Measurements from ENCODE around the gene NMRK1.

The NMRK1 gene

DNA sequence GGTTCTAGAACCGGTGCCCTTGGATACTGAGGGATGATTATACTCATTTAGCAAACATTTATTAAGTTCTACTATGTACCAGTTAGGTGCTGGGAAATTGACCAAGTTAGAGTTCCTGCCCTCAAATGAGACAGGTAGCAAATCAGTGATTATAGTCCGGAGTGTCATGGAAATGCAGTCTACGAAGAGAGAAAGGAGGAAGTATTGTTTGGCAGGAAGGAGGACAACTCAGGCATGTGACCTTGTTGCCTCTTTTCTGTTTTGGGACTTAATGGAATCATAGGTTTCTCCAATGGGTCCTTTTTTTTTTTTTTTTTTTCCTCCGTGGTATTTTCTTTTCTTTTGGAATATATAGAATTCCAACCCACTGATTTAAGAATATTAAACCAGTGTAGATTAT lies 28.4 kb upstream of the NMRK1 start:
- no peaks in the 10 kb centered on the region for H3K9me3 Mint-ChIP-seq
- no peak overlapping the region for H3K4me3 Mint-ChIP-seq
- H3K36me3 Mint-ChIP-seq (ENCODE audit: insufficient read depth): peaks cover 8% of the 10 kb centered on the region
- ATAC-seq (replicated peaks; ENCODE audit: extremely low read depth, poor library complexity, severe bottlenecking): no peak
- peaks cover 54% of the 10 kb centered on the region for H3K4me1 Mint-ChIP-seq
- DNase-seq (ENCODE audit: low spot score in 2 of 2): no peak
- H3K27ac Mint-ChIP-seq (ENCODE audit: low read depth): no peak overlapping the region
- H3K27me3 Mint-ChIP-seq: no peaks in the 10 kb centered on the region

DNA sequence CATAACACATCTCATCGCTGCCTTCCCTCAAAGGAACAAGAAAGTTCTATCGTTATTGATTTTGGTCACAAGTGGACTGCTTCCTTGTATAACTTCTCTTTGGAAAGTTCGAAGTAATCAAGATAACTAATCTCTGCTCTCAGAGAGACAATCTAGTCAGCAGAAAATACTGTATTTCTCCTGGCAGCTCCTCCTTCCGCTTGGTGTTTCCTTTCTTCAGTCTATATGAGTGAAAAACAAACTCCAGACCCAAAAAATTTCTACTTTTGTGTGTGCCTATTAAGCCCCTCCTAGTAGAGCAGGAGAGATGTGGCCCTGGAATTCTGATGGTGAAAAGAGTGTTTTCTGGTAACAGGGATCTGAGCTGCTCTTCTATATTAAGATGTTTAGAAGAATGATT lies 24.8 kb upstream of the NMRK1 start:
- Mint-ChIP-seq H3K4me3 (no peak overlapping the region), H3K36me3 (ENCODE audit: insufficient read depth) (peaks cover 1% of the 10 kb centered on the region), H3K4me1 (peaks cover 50% of the 10 kb centered on the region), H3K27me3 (no peaks in the 10 kb centered on the region), H3K27ac (ENCODE audit: low read depth) (no peak overlapping the region), H3K9me3 (no peaks in the 10 kb centered on the region)
- ATAC-seq (replicated peaks; ENCODE audit: extremely low read depth, poor library complexity, severe bottlenecking) (no peak), DNase-seq (ENCODE audit: low spot score in 2 of 2) (no peak)

DNA sequence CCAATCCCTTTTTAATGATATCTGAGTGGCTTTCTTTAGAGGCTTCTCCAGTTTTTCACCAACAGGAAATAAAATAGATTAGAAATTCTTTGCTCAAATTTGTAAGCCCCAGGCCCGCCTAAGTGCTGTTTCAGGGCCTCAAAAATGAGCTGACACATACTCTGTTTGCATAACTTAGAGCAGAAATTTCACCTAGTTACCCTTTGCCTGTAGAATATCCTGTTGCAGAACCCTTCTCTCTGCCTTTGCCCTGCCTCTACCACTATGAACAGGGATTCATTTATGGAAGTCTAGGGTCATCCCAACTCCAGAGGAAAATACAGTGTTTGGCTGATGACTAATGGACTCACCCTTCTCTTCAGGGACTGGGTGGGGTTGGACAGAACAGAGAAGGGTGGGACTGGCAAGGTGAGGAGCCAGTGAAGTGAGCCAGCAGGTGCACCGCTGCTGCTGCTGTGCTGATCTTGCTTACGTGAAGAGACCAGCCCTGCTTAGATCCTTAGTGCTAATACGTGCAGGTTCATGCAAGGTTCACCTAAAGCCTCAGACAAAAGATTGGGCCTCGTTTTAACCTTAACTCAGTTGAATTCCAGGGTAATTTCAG lies 23.2 kb upstream of the NMRK1 start:
- peak overlapping the region; percentile 41 for H3K27ac Mint-ChIP-seq (ENCODE audit: low read depth)
- ATAC-seq (replicated peaks; ENCODE audit: extremely low read depth, poor library complexity, severe bottlenecking) (no peak), DNase-seq (ENCODE audit: low spot score in 2 of 2) (no peak)
- peaks cover 46% of the 10 kb centered on the region for H3K4me1 Mint-ChIP-seq
- no peaks in the 10 kb centered on the region for H3K27me3 Mint-ChIP-seq
- peaks cover 7% of the 10 kb centered on the region for H3K36me3 Mint-ChIP-seq (ENCODE audit: insufficient read depth)
- H3K4me3 Mint-ChIP-seq: no peak overlapping the region
- H3K9me3 Mint-ChIP-seq: no peaks in the 10 kb centered on the region

DNA sequence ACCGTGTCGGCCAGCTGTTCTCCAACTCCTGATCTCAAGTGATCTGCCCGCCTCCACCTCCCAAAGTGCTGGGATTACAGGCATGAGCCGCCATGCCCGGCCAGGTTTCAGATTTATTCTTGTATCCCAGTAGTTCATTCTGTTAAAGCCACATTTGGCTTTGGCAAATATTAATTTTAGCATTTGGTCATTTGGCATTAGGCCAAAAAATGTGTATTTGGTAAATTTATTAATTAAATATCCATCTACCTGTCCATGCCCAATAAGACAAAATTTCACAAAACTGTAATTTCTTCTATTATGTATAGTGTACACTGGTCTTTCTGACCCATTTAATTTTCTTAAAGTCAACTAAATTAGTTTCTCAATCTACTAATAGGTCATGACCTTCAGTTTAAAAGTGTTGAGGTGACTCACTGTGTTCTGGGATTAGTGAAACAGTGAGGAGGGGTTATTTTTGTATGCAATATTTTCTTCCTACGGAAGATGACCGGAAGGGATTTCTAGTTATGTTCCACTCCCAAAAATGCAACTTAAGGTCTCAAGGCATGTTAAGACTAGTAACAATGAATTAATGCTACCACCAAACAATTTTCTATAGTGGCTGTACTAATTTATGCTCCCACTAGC lies 21.4 kb upstream of the NMRK1 start:
- Mint-ChIP-seq H3K27me3 (no peaks in the 10 kb centered on the region), H3K27ac (ENCODE audit: low read depth) (peak overlapping the region; percentile 38), H3K4me1 (peaks cover 62% of the 10 kb centered on the region), H3K4me3 (no peak overlapping the region), H3K36me3 (ENCODE audit: insufficient read depth) (peaks cover 14% of the 10 kb centered on the region), H3K9me3 (no peaks in the 10 kb centered on the region)
- DNase-seq (ENCODE audit: low spot score in 2 of 2) (no peak), ATAC-seq (replicated peaks; ENCODE audit: extremely low read depth, poor library complexity, severe bottlenecking) (no peak)

- no peaks in the 10 kb centered on the region for H3K27me3 Mint-ChIP-seq
- H3K27ac Mint-ChIP-seq (ENCODE audit: low read depth): peak overlapping the region; percentile 38
- no peaks in the 10 kb centered on the region for H3K9me3 Mint-ChIP-seq
- no peak for ATAC-seq (replicated peaks; ENCODE audit: extremely low read depth, poor library complexity, severe bottlenecking)
- no peak for DNase-seq (ENCODE audit: low spot score in 2 of 2)
- H3K4me1 Mint-ChIP-seq: peaks cover 56% of the 10 kb centered on the region
- peaks cover 14% of the 10 kb centered on the region for H3K36me3 Mint-ChIP-seq (ENCODE audit: insufficient read depth)
- no peak overlapping the region for H3K4me3 Mint-ChIP-seq
Measured at GRCh38 chr9:75108571-75108970, 20.6 kb upstream of the NMRK1 start.

GRCh38 chr9:75106857-75107256 lies 18.9 kb upstream of the NMRK1 start:
- H3K27ac Mint-ChIP-seq (ENCODE audit: low read depth): peak overlapping the region; percentile 57
- no peak for DNase-seq (ENCODE audit: low spot score in 2 of 2)
- H3K36me3 Mint-ChIP-seq (ENCODE audit: insufficient read depth): peaks cover 20% of the 10 kb centered on the region

GRCh38 chr9:75105841-75106240 lies 17.9 kb upstream of the NMRK1 start:
- ATAC-seq (replicated peaks; ENCODE audit: extremely low read depth, poor library complexity, severe bottlenecking): no peak
- Mint-ChIP-seq H3K9me3 (no peaks in the 10 kb centered on the region), H3K4me1 (peaks cover 61% of the 10 kb centered on the region), H3K4me3 (no peak overlapping the region), H3K27me3 (no peaks in the 10 kb centered on the region), H3K36me3 (ENCODE audit: insufficient read depth) (peaks cover 26% of the 10 kb centered on the region), H3K27ac (ENCODE audit: low read depth) (peak overlapping the region; percentile 19)
- no peak for DNase-seq (ENCODE audit: low spot score in 2 of 2)

More at GRCh38 chr9:75106857-75107256, 18.9 kb upstream of the NMRK1 start:
- H3K4me1 Mint-ChIP-seq: peaks cover 56% of the 10 kb centered on the region
- H3K9me3 Mint-ChIP-seq: no peaks in the 10 kb centered on the region
- ATAC-seq (replicated peaks; ENCODE audit: extremely low read depth, poor library complexity, severe bottlenecking): no peak
- H3K27me3 Mint-ChIP-seq: no peaks in the 10 kb centered on the region
- no peak overlapping the region for H3K4me3 Mint-ChIP-seq

DNA sequence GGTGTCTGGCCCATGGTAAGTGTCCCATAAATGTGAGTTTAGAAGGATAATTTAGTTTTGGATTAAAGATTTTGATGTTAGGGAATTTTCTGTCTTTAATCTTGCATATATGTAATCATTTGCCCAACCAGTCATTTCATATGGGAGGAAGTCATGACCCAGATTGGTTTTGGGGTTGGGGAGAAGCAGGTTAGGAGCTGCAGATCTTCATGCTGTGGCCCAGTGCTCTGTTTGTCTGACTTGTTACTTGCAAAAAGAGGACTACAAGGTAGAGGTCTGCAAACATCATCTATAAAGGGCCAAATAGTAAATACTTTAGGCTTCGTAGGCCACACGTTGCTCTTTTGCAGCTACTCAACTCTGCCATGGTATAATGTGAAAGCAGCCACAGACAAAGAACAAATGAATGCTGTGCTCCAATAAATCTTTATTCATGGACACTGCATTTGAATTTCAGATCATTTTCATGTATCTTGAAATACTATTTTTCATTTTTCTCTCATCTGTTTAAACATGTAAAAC lies 17.1 kb upstream of the NMRK1 start:
- ATAC-seq (replicated peaks; ENCODE audit: extremely low read depth, poor library complexity, severe bottlenecking) (no peak), DNase-seq (ENCODE audit: low spot score in 2 of 2) (no peak)
- peaks cover 62% of the 10 kb centered on the region for H3K4me1 Mint-ChIP-seq
- H3K27ac Mint-ChIP-seq (ENCODE audit: low read depth): peak overlapping the region; percentile 19
- no peaks in the 10 kb centered on the region for H3K9me3 Mint-ChIP-seq
- no peaks in the 10 kb centered on the region for H3K27me3 Mint-ChIP-seq
- H3K36me3 Mint-ChIP-seq (ENCODE audit: insufficient read depth): peaks cover 26% of the 10 kb centered on the region
- H3K4me3 Mint-ChIP-seq: peak overlapping the region; percentile 23

DNA sequence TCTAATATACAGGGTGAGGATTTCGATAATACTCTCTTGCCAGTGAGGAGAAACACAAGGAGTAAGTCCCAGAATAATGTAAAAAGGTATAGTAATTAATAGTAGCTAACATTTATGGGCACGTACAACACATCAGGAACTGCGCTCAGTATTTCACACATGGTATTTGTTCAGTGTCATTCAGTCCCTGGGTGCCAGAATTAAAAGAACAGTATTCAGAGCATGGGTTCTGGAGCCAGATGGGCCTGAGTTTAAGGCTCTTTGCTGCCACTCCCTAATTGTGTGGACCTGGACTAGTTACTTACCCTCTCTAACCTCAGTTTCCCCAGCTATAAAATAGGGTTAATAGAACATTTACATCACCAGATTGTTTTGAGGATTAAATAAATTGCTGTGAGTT lies 16.7 kb upstream of the NMRK1 start:
- peaks cover 64% of the 10 kb centered on the region for H3K4me1 Mint-ChIP-seq
- H3K36me3 Mint-ChIP-seq (ENCODE audit: insufficient read depth): peaks cover 26% of the 10 kb centered on the region
- DNase-seq (ENCODE audit: low spot score in 2 of 2): no peak
- ATAC-seq (replicated peaks; ENCODE audit: extremely low read depth, poor library complexity, severe bottlenecking): no peak
- no peaks in the 10 kb centered on the region for H3K27me3 Mint-ChIP-seq
- peak overlapping the region; percentile 23 for H3K4me3 Mint-ChIP-seq
- H3K9me3 Mint-ChIP-seq: no peaks in the 10 kb centered on the region
- H3K27ac Mint-ChIP-seq (ENCODE audit: low read depth): peak overlapping the region; percentile 19

GRCh38 chr9:75102177-75102790 lies 14.3 kb upstream of the NMRK1 start:
- ATAC-seq (replicated peaks; ENCODE audit: extremely low read depth, poor library complexity, severe bottlenecking) (no peak), DNase-seq (ENCODE audit: low spot score in 2 of 2) (no peak)
- peaks cover 31% of the 10 kb centered on the region for H3K36me3 Mint-ChIP-seq (ENCODE audit: insufficient read depth)
- H3K9me3 Mint-ChIP-seq: no peaks in the 10 kb centered on the region
- H3K4me3 Mint-ChIP-seq: no peak overlapping the region
- no peaks in the 10 kb centered on the region for H3K27me3 Mint-ChIP-seq
- peaks cover 62% of the 10 kb centered on the region for H3K4me1 Mint-ChIP-seq
- peak overlapping the region; percentile 86 for H3K27ac Mint-ChIP-seq (ENCODE audit: low read depth)

DNA sequence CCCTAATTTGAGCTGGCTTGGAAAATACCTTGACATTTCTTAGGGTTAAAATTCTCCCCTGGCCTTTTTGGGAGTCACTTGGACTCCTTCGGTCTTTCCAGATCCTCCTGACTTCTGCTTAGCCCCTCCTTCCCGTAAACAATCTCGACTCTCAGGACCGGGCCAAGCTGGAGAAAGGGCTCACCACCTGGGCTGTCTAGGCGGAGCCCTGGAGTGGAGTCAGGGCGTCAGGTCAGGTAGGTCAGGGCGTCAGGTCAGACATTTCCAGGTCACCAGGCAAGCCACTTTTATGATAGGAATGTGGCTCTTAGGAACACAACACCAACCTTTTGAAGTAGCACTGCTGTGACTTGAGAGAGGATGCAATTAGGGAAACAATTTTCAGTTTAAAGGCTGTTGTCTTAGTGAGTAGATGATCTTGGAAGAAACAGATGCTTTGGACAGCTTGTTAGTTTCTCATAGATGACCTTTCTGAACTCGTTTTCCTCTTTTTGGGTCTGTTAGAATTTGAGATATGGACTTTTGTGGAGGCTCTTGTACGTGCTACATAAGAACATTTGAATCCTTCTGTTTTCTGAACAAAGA lies 13.1 kb upstream of the NMRK1 start:
- DNase-seq (ENCODE audit: low spot score in 2 of 2) (no peak), ATAC-seq (replicated peaks; ENCODE audit: extremely low read depth, poor library complexity, severe bottlenecking) (no peak)
- Mint-ChIP-seq H3K4me1 (peaks cover 68% of the 10 kb centered on the region), H3K27ac (ENCODE audit: low read depth) (peak overlapping the region; percentile 86), H3K36me3 (ENCODE audit: insufficient read depth) (peaks cover 24% of the 10 kb centered on the region), H3K4me3 (no peak overlapping the region), H3K27me3 (no peaks in the 10 kb centered on the region), H3K9me3 (no peaks in the 10 kb centered on the region)

- H3K27ac Mint-ChIP-seq (ENCODE audit: low read depth): no peak overlapping the region
- no peak for DNase-seq (ENCODE audit: low spot score in 2 of 2)
- H3K4me3 Mint-ChIP-seq: no peak overlapping the region
- peaks cover 17% of the 10 kb centered on the region for H3K36me3 Mint-ChIP-seq (ENCODE audit: insufficient read depth)
- peaks cover 70% of the 10 kb centered on the region for H3K4me1 Mint-ChIP-seq
- no peaks in the 10 kb centered on the region for H3K9me3 Mint-ChIP-seq
- no peak for ATAC-seq (replicated peaks; ENCODE audit: extremely low read depth, poor library complexity, severe bottlenecking)
- H3K27me3 Mint-ChIP-seq: no peaks in the 10 kb centered on the region
Measured at GRCh38 chr9:75096796-75097195, 8.8 kb upstream of the NMRK1 start.

Measured in central memory CD8-positive, alpha-beta T cell (primary cell).